Smooth muscle cell (in vitro differentiated cells): ENCODE measurements around the gene PLA2G4B. TPM values are rescaled to one million over a fixed set of nuclear protein-coding genes. Genes with fewer than 3 reads are reported as not detected.

ENCODE experiments used
- DNase-seq: peaks from one replicate; lab custom pipeline; 2025; ENCODE audit not compliant: unreplicated experiment; lab: John Stamatoyannopoulos, UW
- H2AFZ ChIP-seq: fragments of 200-600 bp; sonication (generic); 2 replicates; pipeline ENCODE4 v1.6.0; 2016; ENCODE audit warnings: antibody characterized with exemption, low read depth, mild to moderate bottlenecking
- H3F3A ChIP-seq: fragments of 200-600 bp; sonication (generic); 2 replicates; pipeline ENCODE4 v1.6.0; 2017; ENCODE audit warnings: antibody characterized with exemption, low read depth
- H3K27ac ChIP-seq: fragments of 200-600 bp; sonication (generic); 2 replicates; pipeline ENCODE4 v1.5.1; 2016; ENCODE audit warnings: low read depth, mild to moderate bottlenecking
- H3K27me3 ChIP-seq: fragments of 200-600 bp; sonication (generic); 2 replicates; pipeline ENCODE4 v1.6.1; 2016; ENCODE audit warnings: low read depth, mild to moderate bottlenecking
- H3K36me3 ChIP-seq: fragments of 200-600 bp; sonication (generic); 2 replicates; pipeline ENCODE4 v1.5.1; 2016; ENCODE audit warnings: low read depth
- H3K4me1 ChIP-seq: fragments of 200-600 bp; sonication (generic); 2 replicates; pipeline ENCODE4 v1.5.1; 2016; ENCODE audit warnings: low read depth
- H3K4me2 ChIP-seq: fragments of 200-600 bp; sonication (generic); 2 replicates; pipeline ENCODE4 v1.6.0; 2016; ENCODE audit warnings: mild to moderate bottlenecking
- H3K4me3 ChIP-seq: fragments of 200-600 bp; sonication (generic); 2 replicates; pipeline ENCODE4 v1.5.1; 2016; ENCODE audit warnings: mild to moderate bottlenecking
- H3K79me2 ChIP-seq: fragments of 200-600 bp; sonication (generic); 2 replicates; pipeline ENCODE4 v1.6.0; 2016; ENCODE audit warnings: low read depth, mild to moderate bottlenecking
- H3K9ac ChIP-seq: fragments of 200-600 bp; sonication (generic); 2 replicates; pipeline ENCODE4 v1.6.0; 2016; ENCODE audit warnings: low read depth
- H3K9me3 ChIP-seq: fragments of 200-600 bp; sonication (generic); replicated peaks from 2 replicates; pipeline ENCODE4 v1.5.1; 2016; ENCODE audit warnings: low read depth
- H4K20me1 ChIP-seq: fragments of 200-600 bp; sonication (generic); 2 replicates; pipeline ENCODE4 v1.6.0; 2016; ENCODE audit warnings: low read depth
- CTCF ChIP-seq: fragments of 200-600 bp; sonication (generic); IDR thresholded peaks from 2 replicates; pipeline ENCODE4 v1.5.1; 2017; ENCODE audit warnings: borderline replicate concordance, mild to moderate bottlenecking, antibody characterized with exemption; ENCODE audit not compliant: insufficient read depth, poor library complexity, severe bottlenecking
- WGBS: methylation state at CpG from one replicate; pipeline ENCODE4 v1.1.7; 2016; ENCODE audit warnings: low lambda C conversion rate; 5-methylcytosine and 5-hydroxymethylcytosine counted together
- polyA plus RNA-seq: library from polyadenylated mRNA; unstranded; fragments of >200 nt; fragmentation: Nextera tagmentation; extraction: Ambion mirVana; gene quantifications from 2 replicates; pipeline ENCODE4 v1.2.1, GENCODE V29; 2016
- total RNA-seq: library from RNA; depleted of rRNA; stranded (reverse); fragments of >200 nt; gene quantifications from 2 replicates; pipeline ENCODE4 v1.2.3, GENCODE V29; 2014

The PLA2G4B gene
- total and polyA plus RNA-seq, 2 experiments from 2014 or later: 2.2 to 4.2 TPM

DNA sequence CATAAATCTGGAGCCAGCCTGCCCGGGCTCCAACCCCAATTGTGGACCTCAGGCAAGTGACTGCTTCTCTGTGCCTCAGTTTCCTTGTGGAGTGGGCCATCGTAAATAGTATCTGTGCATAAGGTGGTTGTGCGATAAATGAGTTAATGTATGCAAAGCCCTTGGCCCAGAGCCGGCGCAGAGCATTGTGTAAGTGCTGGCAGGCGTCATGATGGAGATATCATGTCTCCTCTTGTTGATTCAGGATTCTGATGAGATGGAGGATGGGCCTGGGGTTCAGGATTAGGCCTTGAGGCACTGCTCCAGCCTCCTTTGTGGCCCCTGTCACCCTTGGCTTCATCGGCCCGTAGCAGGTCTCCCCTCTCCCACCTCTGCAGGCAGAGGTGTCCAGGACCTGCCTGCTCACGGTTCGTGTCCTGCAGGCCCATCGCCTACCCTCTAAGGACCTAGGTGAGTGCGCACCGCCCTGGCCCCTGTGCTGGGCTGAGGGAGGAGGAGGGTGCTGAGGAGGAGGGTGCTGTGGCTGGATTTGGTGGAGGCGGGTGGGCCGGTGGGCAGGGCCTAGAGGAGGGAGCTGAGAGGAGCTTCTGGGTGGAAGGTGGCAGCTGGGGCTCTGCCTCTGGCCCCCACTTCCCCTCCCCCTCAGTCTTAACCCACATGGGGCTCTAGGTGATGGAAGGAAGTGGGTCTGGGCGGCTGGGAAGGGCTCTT lies 1.3 kb downstream of the PLA2G4B start:
- DNase-seq: no peak
- no peaks in the 10 kb centered on the region for H3K36me3 ChIP-seq
- H4K20me1 ChIP-seq: no peaks in the 10 kb centered on the region
- no peak overlapping the region for H3K4me3 ChIP-seq
- no peak overlapping the region for H2AFZ ChIP-seq
- no peak overlapping the region for H3K9ac ChIP-seq
- no peaks in the 10 kb centered on the region for H3F3A ChIP-seq
- WGBS: 96% methylated on average over 16 of the region's 16 CpGs
- H3K27me3 ChIP-seq: no peaks in the 10 kb centered on the region
- H3K27ac ChIP-seq: no peak overlapping the region
- H3K9me3 ChIP-seq: no peaks in the 10 kb centered on the region
- TF ChIP-seq CTCF: no peak
- no peaks in the 10 kb centered on the region for H3K4me1 ChIP-seq
- H3K79me2 ChIP-seq: no peaks in the 10 kb centered on the region
- H3K4me2 ChIP-seq: no peak overlapping the region

GRCh38 chr15:41840673-41841072 lies 2.0 kb downstream of the PLA2G4B start:
- Histone ChIP-seq H3K27ac (no peak overlapping the region), H3K27me3 (no peaks in the 10 kb centered on the region), H3K4me2 (no peak overlapping the region), H4K20me1 (no peaks in the 10 kb centered on the region), H3K79me2 (no peaks in the 10 kb centered on the region), H2AFZ (no peak overlapping the region), H3K4me3 (no peak overlapping the region), H3K9me3 (no peaks in the 10 kb centered on the region), H3F3A (no peaks in the 10 kb centered on the region), H3K36me3 (no peaks in the 10 kb centered on the region), H3K4me1 (no peaks in the 10 kb centered on the region), H3K9ac (no peak overlapping the region)
- TF ChIP-seq CTCF: no peak
- 96% methylated on average over 15 of the region's 15 CpGs for WGBS
- DNase-seq: no peak

- Histone ChIP-seq H3K4me3 (no peak overlapping the region), H3K27ac (no peak overlapping the region), H3K9ac (no peak overlapping the region), H3K27me3 (no peaks in the 10 kb centered on the region), H3K36me3 (no peaks in the 10 kb centered on the region), H2AFZ (no peak overlapping the region), H3K4me1 (no peaks in the 10 kb centered on the region), H4K20me1 (no peaks in the 10 kb centered on the region), H3K9me3 (no peaks in the 10 kb centered on the region), H3K79me2 (no peaks in the 10 kb centered on the region), H3F3A (no peaks in the 10 kb centered on the region), H3K4me2 (no peak overlapping the region)
- WGBS: 98% methylated on average over 9 of the region's 10 CpGs
- no peak for TF ChIP-seq CTCF
- DNase-seq: no peak
Measured at GRCh38 chr15:41841131-41841530, 2.5 kb downstream of the PLA2G4B start.

DNA sequence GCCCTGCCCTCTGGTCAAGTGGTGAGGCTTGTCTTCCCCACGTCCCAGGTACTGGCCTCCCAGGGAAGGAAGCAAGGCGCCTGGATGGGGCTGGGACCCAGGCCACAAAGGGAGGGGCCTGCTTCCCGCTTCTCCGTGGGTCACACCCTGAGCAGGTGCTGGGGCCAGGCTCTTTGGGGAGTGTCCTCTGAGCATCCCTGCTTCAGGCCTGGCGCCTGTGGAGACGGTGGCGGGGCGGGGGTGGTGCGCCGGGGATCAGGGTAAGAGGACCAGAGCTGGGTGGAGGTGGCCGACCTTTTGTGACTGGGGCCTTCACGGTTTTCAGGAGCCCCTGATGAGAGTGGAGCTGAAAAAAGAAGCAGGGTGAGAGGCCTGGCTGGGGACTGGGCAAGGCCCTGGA lies 3.6 kb downstream of the PLA2G4B start:
- 85% methylated on average over 12 of the region's 12 CpGs for WGBS
- no peaks in the 10 kb centered on the region for H4K20me1 ChIP-seq

More for the DNA sequence above, 3.6 kb downstream of the PLA2G4B start:
- H3K9me3 ChIP-seq: no peaks in the 10 kb centered on the region
- no peak for DNase-seq
- H3K4me2 ChIP-seq: no peak overlapping the region
- no peak overlapping the region for H3K4me3 ChIP-seq
- TF ChIP-seq CTCF: no peak
- no peaks in the 10 kb centered on the region for H3K27me3 ChIP-seq
- no peaks in the 10 kb centered on the region for H3K36me3 ChIP-seq
- no peaks in the 10 kb centered on the region for H3K4me1 ChIP-seq
- H3K79me2 ChIP-seq: no peaks in the 10 kb centered on the region
- H3F3A ChIP-seq: no peaks in the 10 kb centered on the region
- no peak overlapping the region for H3K27ac ChIP-seq
- H2AFZ ChIP-seq: no peak overlapping the region
- H3K9ac ChIP-seq: no peak overlapping the region
